ENCODE data around the gene SKA3.

DNA sequence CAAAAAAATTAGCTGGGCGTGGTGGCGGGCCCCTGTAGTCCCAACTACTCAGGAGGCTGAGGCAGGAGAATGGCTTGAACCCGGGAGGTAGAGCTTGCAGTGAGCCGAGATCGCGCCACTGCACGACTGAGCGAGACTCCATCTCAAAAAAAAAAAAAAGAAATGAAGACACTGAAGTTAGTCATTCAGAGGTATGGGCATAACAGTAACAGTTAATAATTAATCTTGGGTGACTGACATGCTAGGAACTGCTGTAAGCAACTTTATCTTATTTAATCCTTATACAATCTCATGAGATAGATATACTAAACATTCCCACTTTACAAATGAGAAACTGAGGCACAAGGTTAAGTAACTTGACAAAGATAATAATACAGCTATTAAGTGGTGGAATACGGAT lies 4.9 kb downstream of the SKA3 start:
- TF ChIP-seq, protein P1, sequence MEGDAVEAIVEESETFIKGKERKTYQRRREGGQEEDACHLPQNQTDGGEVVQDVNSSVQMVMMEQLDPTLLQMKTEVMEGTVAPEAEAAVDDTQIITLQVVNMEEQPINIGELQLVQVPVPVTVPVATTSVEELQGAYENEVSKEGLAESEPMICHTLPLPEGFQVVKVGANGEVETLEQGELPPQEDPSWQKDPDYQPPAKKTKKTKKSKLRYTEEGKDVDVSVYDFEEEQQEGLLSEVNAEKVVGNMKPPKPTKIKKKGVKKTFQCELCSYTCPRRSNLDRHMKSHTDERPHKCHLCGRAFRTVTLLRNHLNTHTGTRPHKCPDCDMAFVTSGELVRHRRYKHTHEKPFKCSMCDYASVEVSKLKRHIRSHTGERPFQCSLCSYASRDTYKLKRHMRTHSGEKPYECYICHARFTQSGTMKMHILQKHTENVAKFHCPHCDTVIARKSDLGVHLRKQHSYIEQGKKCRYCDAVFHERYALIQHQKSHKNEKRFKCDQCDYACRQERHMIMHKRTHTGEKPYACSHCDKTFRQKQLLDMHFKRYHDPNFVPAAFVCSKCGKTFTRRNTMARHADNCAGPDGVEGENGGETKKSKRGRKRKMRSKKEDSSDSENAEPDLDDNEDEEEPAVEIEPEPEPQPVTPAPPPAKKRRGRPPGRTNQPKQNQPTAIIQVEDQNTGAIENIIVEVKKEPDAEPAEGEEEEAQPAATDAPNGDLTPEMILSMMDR (conservative IDR thresholded peaks at IDR 0.05; ENCODE audit: low read depth, low read length), result no peak
- no peak for TF ChIP-seq EZH2 (IDR thresholded peaks at IDR 0.05; ENCODE audit: borderline replicate concordance, low read depth, low read length, poor library complexity, severe bottlenecking)
